Measurements from ENCODE around the gene SLAMF8. TPM values are rescaled to one million over a fixed set of nuclear protein-coding genes. Genes with fewer than 3 reads are reported as not detected.

SLAMF8 gene
- total RNA-seq, 1 donor from 2014 or later, result not detected

GRCh38 chr1:159884296-159884695, 57.6 kb downstream of the SLAMF8 start:
- no peak for DNase-seq (ENCODE audit: extremely low spot score, unreplicated experiment)
- Mint-ChIP-seq H3K36me3 (no peaks in the 10 kb centered on the region), H3K9me3 (no peaks in the 10 kb centered on the region), H3K4me1 (ENCODE audit: unreplicated experiment) (no peaks in the 10 kb centered on the region), H3K27ac (no peak overlapping the region), H3K4me3 (no peak overlapping the region), H3K27me3 (no peaks in the 10 kb centered on the region)
- TF ChIP-seq CTCF (conservative IDR thresholded peaks at IDR 0.05), result no peak

Other genes with a start within 250 kb of the SLAMF8 start
- gene APCS, start 239.0 kb upstream of the SLAMF8 start, total RNA-seq (ENCODE audit: low replicate concordance), result 0.40 TPM in 1 of 2 replicates, not detected in the other
- 0.52 TPM in 1 of 2 replicates, not detected in the other for gene CRP, start 112.3 kb upstream of the SLAMF8 start, total RNA-seq (ENCODE audit: low replicate concordance)
- 24.0 and 37.7 TPM in 2 replicates for gene DUSP23, start 45.9 kb upstream of the SLAMF8 start, total RNA-seq (ENCODE audit: low replicate concordance)
- not detected in 2 replicates for gene FCRL6, start 24.5 kb upstream of the SLAMF8 start, total RNA-seq (ENCODE audit: low replicate concordance)
- gene VSIG8, start 35.8 kb downstream of the SLAMF8 start, total RNA-seq (ENCODE audit: low replicate concordance), result not detected in 2 replicates
- 1.0 and 2.8 TPM in 2 replicates for gene CFAP45, start 73.3 kb downstream of the SLAMF8 start, total RNA-seq (ENCODE audit: low replicate concordance)
- gene TAGLN2, start 98.6 kb downstream of the SLAMF8 start, total RNA-seq (ENCODE audit: low replicate concordance), result 138 and 208 TPM in 2 replicates
- 36.4 and 44.3 TPM in 2 replicates for gene IGSF9, start 118.7 kb downstream of the SLAMF8 start, total RNA-seq (ENCODE audit: low replicate concordance)
- not detected in 2 replicates for gene SLAMF9, start 127.4 kb downstream of the SLAMF8 start, total RNA-seq (ENCODE audit: low replicate concordance)
- 9.4 and 12.0 TPM in 2 replicates for gene PIGM, start 205.1 kb downstream of the SLAMF8 start, total RNA-seq (ENCODE audit: low replicate concordance)
- gene KCNJ10, start 243.3 kb downstream of the SLAMF8 start, total RNA-seq (ENCODE audit: low replicate concordance), result not detected in 2 replicates